Panc1 (cell line): Measurements from ENCODE around the gene BCL2L1. TPM values are rescaled to one million over a fixed set of nuclear protein-coding genes. Genes with fewer than 3 reads are reported as not detected.
A peak's percentile ranks its signal among the peaks of the same experiment; 100 is the strongest.

ENCODE experiments used
- ATAC-seq: fragments of 200-7000 bp; cut with Tn5 transposase; 2 replicates; pipeline ENCODE4 v1.9.1; 2020; ENCODE audit warnings: mild to moderate bottlenecking, moderate library complexity
- BruUV-seq: library from RNA; stranded (reverse); fragments of 400-500 nt; replicated peaks from 2 replicates; lab custom pipeline; 2021; lab: Mats Ljungman, UMichigan
- CTCF ChIA-PET: fragments of 300-600 bp; sonication (Branson Sonifier 250); formaldehyde crosslinking; loops from one replicate; lab custom pipeline; 2022; ENCODE audit warnings: antibody characterized with exemption; lab: Charles Lee
- POLR2A ChIA-PET: fragments of 300-600 bp; sonication (Branson Sonifier 250); formaldehyde crosslinking; loops from one replicate; lab custom pipeline; 2022; ENCODE audit warnings: antibody characterized with exemption; lab: Charles Lee
- DNase-seq: peaks from one replicate; pipeline ENCODE4 v3.0.0-alpha.2; 2010; ENCODE audit warnings: low read depth, low spot score
- H3K27ac ChIP-seq: 2 replicates; pipeline ENCODE4 v1.5.1; 2011; ENCODE audit warnings: mild to moderate bottlenecking, low read length, inconsistent platforms
- H3K27me3 ChIP-seq: fragments of 200-500 bp; sonication (Bioruptor generic); 2 replicates; pipeline ENCODE4 v1.6.0; 2014; ENCODE audit warnings: low read length, inconsistent platforms; ENCODE audit not compliant: control insufficient read depth, insufficient read depth
- H3K36me3 ChIP-seq: fragments of 200-500 bp; sonication (Bioruptor generic); 2 replicates; pipeline ENCODE4 v1.5.1; 2014; ENCODE audit warnings: inconsistent platforms, mild to moderate bottlenecking, low read length, moderate library complexity; ENCODE audit not compliant: control insufficient read depth, insufficient read depth
- H3K4me1 ChIP-seq: 2 replicates; pipeline ENCODE4 v1.5.1; 2011; ENCODE audit warnings: inconsistent platforms, mild to moderate bottlenecking, low read length, moderate library complexity; ENCODE audit not compliant: control insufficient read depth, insufficient read depth
- H3K4me3 ChIP-seq, 2 experiments: 2 replicates each; pipeline ENCODE4 v1.5.1; 2011 to 2012; ENCODE audit warnings: low read depth in 2 of 2, low read length in 2 of 2, mild to moderate bottlenecking in 2 of 2, inconsistent platforms in 1 of 2, moderate library complexity in 1 of 2
- H3K9me3 ChIP-seq: fragments of 200-500 bp; sonication (Bioruptor generic); 2 replicates; pipeline ENCODE4 v1.5.1; 2014; ENCODE audit warnings: low read depth, mild to moderate bottlenecking, inconsistent platforms, low read length, moderate library complexity; ENCODE audit not compliant: control insufficient read depth, insufficient read depth
- CTCF ChIP-seq: fragments of 450-650 bp; IDR thresholded peaks from 2 replicates; pipeline ENCODE4 v1.5.1; 2017; ENCODE audit warnings: mild to moderate bottlenecking
- POLR2AphosphoS5 ChIP-seq: IDR thresholded peaks from 2 replicates; pipeline ENCODE4 v1.6.1; 2012; ENCODE audit warnings: mild to moderate bottlenecking, low read depth, low read length, moderate library complexity
- REST ChIP-seq, 2 experiments: IDR thresholded peaks; 2 replicates each; pipeline ENCODE4 v1.6.1; 2011 to 2012; ENCODE audit warnings: low read depth in 2 of 2, control low read depth in 1 of 2, low read length in 1 of 2, mild to moderate bottlenecking in 1 of 2, moderate library complexity in 1 of 2; ENCODE audit not compliant: insufficient read depth in 1 of 2
- SIN3A ChIP-seq: IDR thresholded peaks from 2 replicates; pipeline ENCODE4 v1.6.1; 2012; ENCODE audit warnings: low read depth, mild to moderate bottlenecking, low read length, moderate library complexity, borderline replicate concordance; ENCODE audit not compliant: insufficient read depth
- TCF7L2 ChIP-seq: IDR thresholded peaks from 2 replicates; pipeline ENCODE4 v1.6.1; 2011; ENCODE audit warnings: mild to moderate bottlenecking, low read depth, low read length, inconsistent platforms
- in situ Hi-C: cut with HindIII; loops from 2 replicates; pipeline ENCODE4 v1.10.0; 2016; ENCODE audit warnings: low sequenced_read_pairs, low pct_unique_long_range_greater_than_20kb
- intact Hi-C: fragments of 100-400 bp; cut with micrococcal nuclease; formaldehyde crosslinking; loops from one replicate; pipeline ENCODE4 v1.10.0; 2022; ENCODE audit not compliant: unreplicated experiment
- total RNA-seq: library from RNA; stranded (reverse); gene quantifications from one replicate; pipeline ENCODE4 v1.2.1, GENCODE V29; 2021; ENCODE audit not compliant: unreplicated experiment

Gene BCL2L1
- total RNA-seq, 1 experiment from 2014 or later, result 150 TPM

GRCh38 chr20:31716351-31716750 lies 6.3 kb downstream of the BCL2L1 start:
- peaks cover 10% of the 10 kb centered on the region for H3K36me3 ChIP-seq
- peak overlapping the region; percentile 64 for H3K27ac ChIP-seq
- POLR2A ChIA-PET, result no interaction called here
- H3K27me3 ChIP-seq, result no peaks in the 10 kb centered on the region
- TF ChIP-seq SIN3A (no peak), TCF7L2 (no peak), REST (IDR thresholded peaks at IDR 0.05; ENCODE audit: insufficient read depth in 1 of 2, low read depth in 2 of 2, low read length in 1 of 2) (no peak), POLR2AphosphoS5 (no peak)
- DNase-seq (no peak), ATAC-seq (no peak)
- H3K4me3 ChIP-seq, result peak overlapping the region in 1 of 2 experiments; percentile 24; a peak in 2 of 4 replicates
- no peaks in the 10 kb centered on the region for H3K9me3 ChIP-seq
- BruUV-seq, result no TSS peak
- H3K4me1 ChIP-seq, result peaks cover 86% of the 10 kb centered on the region
- in situ Hi-C loops (no loop called here), intact Hi-C loops (no loop called here)
- CTCF ChIA-PET, result interaction anchor here (0.5 kb wide), 1 partner anchor 123 kb away, joined by 3 read pairs; no protein-coding TSS in a partner anchor

- no peaks in the 10 kb centered on the region for H3K27me3 ChIP-seq
- peak overlapping the region; percentile 64; the same call in 1 of the 2 replicates for H3K27ac ChIP-seq
- H3K36me3 ChIP-seq, result peaks cover 10% of the 10 kb centered on the region
- TF ChIP-seq TCF7L2 (no peak), SIN3A (no peak), POLR2AphosphoS5 (no peak), REST (IDR thresholded peaks at IDR 0.05; ENCODE audit: insufficient read depth in 1 of 2, low read depth in 2 of 2, low read length in 1 of 2) (no peak), CTCF (no peak)
- no TSS peak for BruUV-seq
- no peak overlapping the region for H3K4me3 ChIP-seq
- DNase-seq (no peak), ATAC-seq (no peak)
- no peaks in the 10 kb centered on the region for H3K9me3 ChIP-seq
- H3K4me1 ChIP-seq, result peaks cover 86% of the 10 kb centered on the region
- in situ Hi-C loops (no loop called here), intact Hi-C loops (no loop called here)
- ChIA-PET POLR2A (no interaction called here), CTCF (no interaction called here)
Observed at GRCh38 chr20:31715766-31716165, 6.9 kb downstream of the BCL2L1 start.
